Osteoblast (primary cell): ENCODE measurements around the gene DCLK1. TPM values are rescaled to one million over a fixed set of nuclear protein-coding genes. Genes with fewer than 3 reads are reported as not detected.

ENCODE experiments used
- DNase-seq: peaks from one replicate; pipeline ENCODE4 v3.0.0; 2011; ENCODE audit warnings: low spot score, mixed read lengths; ENCODE audit not compliant: insufficient read length; ENCODE audit errors: missing footprints
- H2AFZ ChIP-seq: 2 replicates; pipeline ENCODE4 v1.6.0; 2011; ENCODE audit warnings: mild to moderate bottlenecking, low read length
- H3K27ac ChIP-seq: 2 replicates; pipeline ENCODE4 v1.5.1; 2011; ENCODE audit warnings: mild to moderate bottlenecking, low read depth, low read length, moderate library complexity
- H3K27me3 ChIP-seq: 2 replicates; pipeline ENCODE4 v1.6.0; 2012; ENCODE audit warnings: mild to moderate bottlenecking, control low read depth, inconsistent platforms, low read length, moderate library complexity; ENCODE audit not compliant: insufficient read depth
- H3K36me3 ChIP-seq: 2 replicates; pipeline ENCODE4 v1.5.1; 2011; ENCODE audit warnings: mild to moderate bottlenecking, low read length, control low read depth, moderate library complexity; ENCODE audit not compliant: insufficient read depth
- H3K4me1 ChIP-seq: 2 replicates; pipeline ENCODE4 v1.5.1; 2011; ENCODE audit warnings: mild to moderate bottlenecking, low read length, control low read depth, moderate library complexity; ENCODE audit not compliant: insufficient read depth
- H3K4me2 ChIP-seq: 2 replicates; pipeline ENCODE4 v1.6.0; 2011; ENCODE audit warnings: mild to moderate bottlenecking, low read length; ENCODE audit not compliant: insufficient read depth
- H3K4me3 ChIP-seq: fragments of 200-600 bp; sonication (generic); 3 replicates; pipeline ENCODE4 v1.5.1; 2012; ENCODE audit warnings: mild to moderate bottlenecking, low read length, inconsistent platforms; ENCODE audit not compliant: insufficient read depth
- H3K79me2 ChIP-seq: 2 replicates; pipeline ENCODE4 v1.6.0; 2012; ENCODE audit warnings: mild to moderate bottlenecking, low read length, control low read depth, inconsistent platforms; ENCODE audit not compliant: insufficient read depth
- H3K9me3 ChIP-seq: 2 replicates; pipeline ENCODE4 v1.5.1; 2011; ENCODE audit warnings: low read depth, low read length, control low read depth
- H4K20me1 ChIP-seq: 2 replicates; pipeline ENCODE4 v1.6.0; 2012; ENCODE audit warnings: mild to moderate bottlenecking, low read length, control low read depth; ENCODE audit not compliant: insufficient read depth
- CTCF ChIP-seq: IDR thresholded peaks from 2 replicates; pipeline ENCODE4 v1.5.1; 2011; ENCODE audit warnings: mild to moderate bottlenecking, low read depth, low read length, moderate library complexity; ENCODE audit errors: extremely low read depth
- total RNA-seq: library from RNA; depleted of rRNA; stranded (reverse); fragments of >200 nt; gene quantifications from 2 replicates; pipeline ENCODE4 v1.2.3, GENCODE V29; 2012

The DCLK1 gene
- total RNA-seq, 1 donor: 132 TPM

- TF ChIP-seq CTCF: no peak
- H3K27ac ChIP-seq: no peak overlapping the region
- no peak for DNase-seq
These were observed 276.9 kb downstream of the DCLK1 start for GRCh38 chr13:35854286-35854685.

GRCh38 chr13:35851881-35852280, 279.3 kb downstream of the DCLK1 start:
- Histone ChIP-seq H3K79me2 (no peaks in the 10 kb centered on the region), H3K4me1 (peaks cover 3% of the 10 kb centered on the region), H3K36me3 (no peaks in the 10 kb centered on the region), H3K4me3 (no peak overlapping the region), H3K27me3 (no peaks in the 10 kb centered on the region), H3K27ac (no peak overlapping the region), H2AFZ (no peak overlapping the region), H3K4me2 (no peak overlapping the region), H3K9me3 (no peaks in the 10 kb centered on the region), H4K20me1 (no peaks in the 10 kb centered on the region)
- TF ChIP-seq CTCF: no peak
- no peak for DNase-seq

More at GRCh38 chr13:35854286-35854685, 276.9 kb downstream of the DCLK1 start:
- no peak overlapping the region for H3K4me2 ChIP-seq
- H3K36me3 ChIP-seq: no peaks in the 10 kb centered on the region
- no peaks in the 10 kb centered on the region for H3K27me3 ChIP-seq
- no peak overlapping the region for H2AFZ ChIP-seq
- H3K79me2 ChIP-seq: no peaks in the 10 kb centered on the region
- no peak overlapping the region for H3K4me3 ChIP-seq
- H4K20me1 ChIP-seq: no peaks in the 10 kb centered on the region
- no peaks in the 10 kb centered on the region for H3K9me3 ChIP-seq
- H3K4me1 ChIP-seq: peaks cover 17% of the 10 kb centered on the region

- Histone ChIP-seq H3K4me1 (peaks cover 3% of the 10 kb centered on the region), H2AFZ (no peak overlapping the region), H3K27ac (no peak overlapping the region), H3K27me3 (no peaks in the 10 kb centered on the region), H3K79me2 (no peaks in the 10 kb centered on the region), H3K36me3 (no peaks in the 10 kb centered on the region), H3K9me3 (no peaks in the 10 kb centered on the region), H4K20me1 (no peaks in the 10 kb centered on the region), H3K4me3 (no peak overlapping the region), H3K4me2 (no peak overlapping the region)
- DNase-seq: no peak
- no peak for TF ChIP-seq CTCF
These were observed 279.8 kb downstream of the DCLK1 start for GRCh38 chr13:35851356-35851755.

GRCh38 chr13:35850569-35850968, 280.6 kb downstream of the DCLK1 start:
- no peak for TF ChIP-seq CTCF

More at GRCh38 chr13:35850569-35850968, 280.6 kb downstream of the DCLK1 start:
- H3K27me3 ChIP-seq: no peaks in the 10 kb centered on the region
- no peak overlapping the region for H2AFZ ChIP-seq
- H3K4me3 ChIP-seq: no peak overlapping the region
- no peaks in the 10 kb centered on the region for H3K9me3 ChIP-seq
- no peaks in the 10 kb centered on the region for H4K20me1 ChIP-seq
- peaks cover 3% of the 10 kb centered on the region for H3K4me1 ChIP-seq
- no peaks in the 10 kb centered on the region for H3K36me3 ChIP-seq
- no peak overlapping the region for H3K27ac ChIP-seq
- H3K79me2 ChIP-seq: no peaks in the 10 kb centered on the region
- DNase-seq: no peak
- H3K4me2 ChIP-seq: no peak overlapping the region
